GM12891 (cell line): ENCODE measurements around the gene TYRO3.

Experiments
- POLR2A ChIP-seq: IDR thresholded peaks from 2 replicates; pipeline ENCODE4 v1.6.1; 2011; ENCODE audit warnings: low read depth, low read length, control low read depth
- POLR2AphosphoS5 ChIP-seq: IDR thresholded peaks from 2 replicates; pipeline ENCODE4 v1.6.1; 2011; ENCODE audit warnings: low read depth, low read length, control low read depth
- SPI1 ChIP-seq: IDR thresholded peaks from 2 replicates; pipeline ENCODE4 v1.6.1; 2011; ENCODE audit warnings: low read depth, low read length, control low read depth
- TAF1 ChIP-seq: IDR thresholded peaks from 2 replicates; pipeline ENCODE4 v1.6.1; 2011; ENCODE audit warnings: low read depth, low read length, control low read depth

DNA sequence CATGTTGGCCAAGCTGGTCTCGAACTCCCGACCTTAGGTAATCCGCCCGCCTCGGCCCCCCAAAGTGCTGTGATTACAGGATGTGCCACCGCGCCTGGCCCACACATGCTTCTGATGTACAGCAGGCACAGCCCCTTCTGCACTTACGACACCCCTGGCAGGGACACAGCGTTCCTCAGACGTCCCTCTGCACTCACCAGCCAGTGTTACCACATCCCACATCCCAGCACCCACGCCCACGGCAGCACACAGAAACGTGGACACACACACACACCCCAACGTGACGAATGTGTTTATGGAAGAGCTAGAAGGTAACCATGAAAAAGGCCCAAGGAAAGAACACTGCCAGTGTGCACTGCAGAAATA, 14.4 kb upstream of the TYRO3 start:
- TF ChIP-seq TAF1 (no peak), SPI1 (no peak), POLR2A (no peak), POLR2AphosphoS5 (no peak)
